OCI-LY1 (cell line): ENCODE results near the gene BRD1.

Experiments
- H2AFZ ChIP-seq: fragments of 200-600 bp; sonication (generic), shearing (Covaris generic); 2 replicates; pipeline ENCODE4 v1.6.0; 2014; ENCODE audit warnings: antibody characterized with exemption, mild to moderate bottlenecking, low read length
- H3F3A ChIP-seq: fragments of 200-600 bp; sonication (generic), shearing (Covaris generic); 2 replicates; pipeline ENCODE4 v1.6.0; 2014; ENCODE audit warnings: mild to moderate bottlenecking, antibody characterized with exemption, low read length, moderate library complexity; ENCODE audit not compliant: insufficient read depth
- H3K27ac ChIP-seq: fragments of 200-600 bp; sonication (generic); 2 replicates; pipeline ENCODE4 v1.5.1; 2014; ENCODE audit warnings: low read length, mixed run types, mild to moderate bottlenecking, low read depth; ENCODE audit not compliant: poor library complexity, severe bottlenecking
- H3K27me3 ChIP-seq: fragments of 200-600 bp; sonication (generic); 2 replicates; pipeline ENCODE4 v1.6.0; 2014; ENCODE audit warnings: antibody characterized with exemption, mild to moderate bottlenecking, low read length, moderate library complexity; ENCODE audit not compliant: insufficient read depth
- H3K36me3 ChIP-seq: fragments of 200-600 bp; sonication (generic); 2 replicates; pipeline ENCODE4 v1.6.1; 2014; ENCODE audit warnings: mild to moderate bottlenecking, antibody characterized with exemption, low read length, moderate library complexity, mixed read lengths; ENCODE audit not compliant: insufficient read depth
- H3K4me1 ChIP-seq: fragments of 200-600 bp; sonication (generic); 2 replicates; pipeline ENCODE4 v1.5.1; 2014; ENCODE audit warnings: mild to moderate bottlenecking, low read length, moderate library complexity; ENCODE audit not compliant: insufficient read depth, severe bottlenecking
- H3K4me2 ChIP-seq: fragments of 200-600 bp; sonication (generic), shearing (Covaris generic); 2 replicates; pipeline ENCODE4 v1.6.1; 2014; ENCODE audit warnings: low read length
- H3K4me3 ChIP-seq: fragments of 200-600 bp; sonication (generic); 2 replicates; pipeline ENCODE4 v1.5.1; 2014; ENCODE audit warnings: low read length, low read depth, mild to moderate bottlenecking, mixed read lengths; ENCODE audit not compliant: poor library complexity, severe bottlenecking
- H3K79me2 ChIP-seq: fragments of 200-600 bp; shearing (Covaris generic); 2 replicates; pipeline ENCODE4 v1.6.1; 2016; ENCODE audit warnings: mixed run types, low read length, mixed read lengths; ENCODE audit not compliant: insufficient read depth
- H3K9ac ChIP-seq: fragments of 200-600 bp; sonication (generic), shearing (Covaris generic); 2 replicates; pipeline ENCODE4 v1.6.1; 2014; ENCODE audit warnings: mild to moderate bottlenecking, low read length, mixed read lengths
- H3K9me2 ChIP-seq: fragments of 200-600 bp; sonication (generic), shearing (Covaris generic); 2 replicates; pipeline ENCODE4 v1.6.1; 2014; ENCODE audit warnings: low read depth, mild to moderate bottlenecking, low read length, mixed read lengths
- H3K9me3 ChIP-seq: fragments of 200-600 bp; shearing (Covaris generic); 2 replicates; pipeline ENCODE4 v1.6.1; 2014; ENCODE audit warnings: low read length, mixed read lengths
- H4K20me1 ChIP-seq: fragments of 200-600 bp; sonication (generic), shearing (Covaris generic); 2 replicates; pipeline ENCODE4 v1.6.0; 2016; ENCODE audit warnings: mild to moderate bottlenecking, low read length; ENCODE audit not compliant: insufficient read depth
- EZH2 ChIP-seq: fragments of 200-600 bp; sonication (generic), shearing (Covaris generic); IDR thresholded peaks from 2 replicates; pipeline ENCODE4 v1.8.0; 2017; ENCODE audit warnings: borderline replicate concordance, mixed run types, mild to moderate bottlenecking, antibody characterized with exemption, low read length, moderate library complexity, mixed read lengths
- TF ChIP-seq, protein P1 (sequence below): fragments of 200-600 bp; sonication (generic), shearing (Covaris generic); IDR thresholded peaks from 2 replicates; pipeline ENCODE4 v1.5.1; 2017; ENCODE audit warnings: mild to moderate bottlenecking, antibody characterized with exemption, low read length, moderate library complexity, mixed read lengths

BRD1 gene

DNA sequence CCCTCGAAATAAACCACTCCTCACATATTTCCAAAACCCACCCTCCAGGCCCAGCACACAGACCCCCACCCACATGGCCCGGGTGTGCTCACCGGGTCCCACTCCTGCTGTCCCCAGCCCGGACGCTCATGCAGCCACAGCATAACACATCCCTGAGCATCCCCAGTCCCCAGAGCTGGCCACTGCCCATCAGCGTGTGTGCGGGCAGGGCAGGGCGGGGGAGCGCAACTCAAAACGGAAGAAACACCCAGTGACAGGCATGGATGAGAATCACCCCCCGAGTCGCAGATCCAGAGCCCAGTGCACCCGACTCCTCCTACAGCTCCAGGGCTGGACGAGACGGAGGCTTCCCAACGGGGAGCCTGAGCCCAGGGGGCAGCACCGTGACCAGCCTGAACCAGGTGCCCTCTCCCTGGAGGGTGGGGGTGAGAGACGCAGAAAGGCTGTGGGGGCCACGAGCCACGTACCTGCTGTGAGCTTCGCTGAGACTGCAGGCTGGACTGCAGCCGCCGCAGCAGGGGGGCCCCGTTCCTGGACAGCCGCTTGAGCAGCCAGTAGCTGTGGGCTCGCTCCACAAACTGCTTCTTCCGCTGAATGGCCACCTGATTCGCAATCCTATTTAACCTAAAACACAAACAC lies 23.8 kb downstream of the BRD1 start:
- H3K27me3 ChIP-seq: no peaks in the 10 kb centered on the region
- peaks cover 13% of the 10 kb centered on the region for H3K4me1 ChIP-seq
- H2AFZ ChIP-seq: no peak overlapping the region
- peaks cover 61% of the 10 kb centered on the region for H3K79me2 ChIP-seq
- H4K20me1 ChIP-seq: no peaks in the 10 kb centered on the region
- TF ChIP-seq, protein P1, sequence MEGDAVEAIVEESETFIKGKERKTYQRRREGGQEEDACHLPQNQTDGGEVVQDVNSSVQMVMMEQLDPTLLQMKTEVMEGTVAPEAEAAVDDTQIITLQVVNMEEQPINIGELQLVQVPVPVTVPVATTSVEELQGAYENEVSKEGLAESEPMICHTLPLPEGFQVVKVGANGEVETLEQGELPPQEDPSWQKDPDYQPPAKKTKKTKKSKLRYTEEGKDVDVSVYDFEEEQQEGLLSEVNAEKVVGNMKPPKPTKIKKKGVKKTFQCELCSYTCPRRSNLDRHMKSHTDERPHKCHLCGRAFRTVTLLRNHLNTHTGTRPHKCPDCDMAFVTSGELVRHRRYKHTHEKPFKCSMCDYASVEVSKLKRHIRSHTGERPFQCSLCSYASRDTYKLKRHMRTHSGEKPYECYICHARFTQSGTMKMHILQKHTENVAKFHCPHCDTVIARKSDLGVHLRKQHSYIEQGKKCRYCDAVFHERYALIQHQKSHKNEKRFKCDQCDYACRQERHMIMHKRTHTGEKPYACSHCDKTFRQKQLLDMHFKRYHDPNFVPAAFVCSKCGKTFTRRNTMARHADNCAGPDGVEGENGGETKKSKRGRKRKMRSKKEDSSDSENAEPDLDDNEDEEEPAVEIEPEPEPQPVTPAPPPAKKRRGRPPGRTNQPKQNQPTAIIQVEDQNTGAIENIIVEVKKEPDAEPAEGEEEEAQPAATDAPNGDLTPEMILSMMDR: no peak
- no peak for TF ChIP-seq EZH2
- peaks cover 10% of the 10 kb centered on the region for H3K9me3 ChIP-seq
- no peak overlapping the region for H3K9ac ChIP-seq
- H3K9me2 ChIP-seq: no peaks in the 10 kb centered on the region
- H3F3A ChIP-seq: no peaks in the 10 kb centered on the region
- peaks cover 63% of the 10 kb centered on the region for H3K36me3 ChIP-seq
- H3K4me2 ChIP-seq: peak overlapping the region; percentile 16; the same call in 1 of the 2 replicates
- H3K4me3 ChIP-seq: no peak overlapping the region
- no peak overlapping the region for H3K27ac ChIP-seq

GRCh38 chr22:49803134-49803533 lies 24.5 kb downstream of the BRD1 start:
- Histone ChIP-seq H3K9me3 (peaks cover 10% of the 10 kb centered on the region), H3K9me2 (no peaks in the 10 kb centered on the region), H2AFZ (no peak overlapping the region), H3F3A (no peaks in the 10 kb centered on the region), H3K4me2 (peak overlapping the region; percentile 16; the same call in 1 of the 2 replicates), H3K27me3 (no peaks in the 10 kb centered on the region), H3K9ac (no peak overlapping the region; the same call in 1 of the 2 replicates), H3K4me1 (peaks cover 13% of the 10 kb centered on the region), H3K4me3 (no peak overlapping the region), H3K36me3 (peaks cover 63% of the 10 kb centered on the region), H3K79me2 (peaks cover 54% of the 10 kb centered on the region), H3K27ac (peak overlapping the region; percentile 45), H4K20me1 (no peaks in the 10 kb centered on the region)
- TF ChIP-seq, protein P1: no peak
- no peak for TF ChIP-seq EZH2

GRCh38 chr22:49801391-49802060 lies 26.1 kb downstream of the BRD1 start:
- no peak overlapping the region for H3K27ac ChIP-seq
- TF ChIP-seq, protein P1: no peak
- TF ChIP-seq EZH2: no peak

More at GRCh38 chr22:49801391-49802060, 26.1 kb downstream of the BRD1 start:
- Histone ChIP-seq H3K27me3 (no peaks in the 10 kb centered on the region), H4K20me1 (no peaks in the 10 kb centered on the region), H3K4me3 (no peak overlapping the region), H3K4me2 (no peak overlapping the region), H3K9ac (no peak overlapping the region), H3K4me1 (peaks cover 13% of the 10 kb centered on the region), H3K9me3 (no peaks in the 10 kb centered on the region), H2AFZ (no peak overlapping the region), H3K36me3 (peaks cover 64% of the 10 kb centered on the region), H3K9me2 (no peaks in the 10 kb centered on the region), H3F3A (no peaks in the 10 kb centered on the region), H3K79me2 (peaks cover 37% of the 10 kb centered on the region)
